Mucosa of descending colon (tissue), 3 donors: ENCODE data around the gene NEGR1. TPM values are rescaled to one million over a fixed set of nuclear protein-coding genes. Genes with fewer than 3 reads are reported as not detected.

ENCODE experiments used
- ATAC-seq: fragments of 200-7000 bp; cut with Tn5 transposase; one replicate; pipeline ENCODE4 v1.9.1; 2020; ENCODE audit warnings: mild to moderate bottlenecking, moderate library complexity
- DNase-seq, 3 donors: peaks; one replicate each; pipeline ENCODE4 v3.0.0-alpha.2; 2020
- H3K36me3 ChIP-seq: fragments of 200-600 bp; one replicate; pipeline ENCODE4 v1.8.0; 2021; ENCODE audit warnings: low read depth, mild to moderate bottlenecking
- H3K4me1 ChIP-seq: fragments of 200-600 bp; one replicate; pipeline ENCODE4 v1.8.0; 2021; ENCODE audit warnings: low read depth, mild to moderate bottlenecking
- H3K4me3 ChIP-seq: fragments of 200-600 bp; one replicate; pipeline ENCODE4 v1.8.0; 2021; ENCODE audit warnings: mild to moderate bottlenecking
- H3K9me3 ChIP-seq: fragments of 200-600 bp; one replicate; pipeline ENCODE4 v1.8.0; 2021; ENCODE audit warnings: mild to moderate bottlenecking
- CTCF ChIP-seq: fragments of 200-600 bp; IDR thresholded peaks from one replicate; pipeline ENCODE4 v1.8.0; 2022; ENCODE audit warnings: antibody characterized with exemption, mild to moderate bottlenecking
- intact Hi-C, 2 donors: fragments of 100-400 bp; cut with DNase I in 1 of 2; cut with micrococcal nuclease in 1 of 2; formaldehyde crosslinking; loops; one replicate each; pipeline versions ENCODE4 v1.11.0 to v1.11.1; 2022; cut with DNase I, micrococcal nuclease
- total RNA-seq, 3 donors: library from RNA; stranded (reverse); fragmentation: NEBNext Ultra II Directional in 2 of 3; extraction: Animal tissue kit (Norgen Biotek cat#: 25700) in 2 of 3; gene quantifications; one replicate each; pipeline versions ENCODE4 v1.2.1 to v1.2.4, GENCODE V29; 2021 to 2023
- donor health status: DM: no; HTN: no; CAD: no; lungs with moderate emphysema.
- donor health status: DM: no; HTN: no; CAD: no.
- donor health status: DM: no; HTN: yes; CAD: no.

Gene NEGR1
- total RNA-seq, 3 donors from 2014 or later: 2.3 to 47.9 (median 8.0) TPM

- DNase-seq (no peak), ATAC-seq (no peak)
- no peak for TF ChIP-seq CTCF
- intact Hi-C loops: no loop called here
- Histone ChIP-seq H3K9me3 (no peaks in the 10 kb centered on the region), H3K36me3 (no peaks in the 10 kb centered on the region), H3K4me1 (no peaks in the 10 kb centered on the region), H3K4me3 (no peak overlapping the region)
These were observed 160.0 kb downstream of the NEGR1 start for GRCh38 chr1:72122099-72122880.

DNA sequence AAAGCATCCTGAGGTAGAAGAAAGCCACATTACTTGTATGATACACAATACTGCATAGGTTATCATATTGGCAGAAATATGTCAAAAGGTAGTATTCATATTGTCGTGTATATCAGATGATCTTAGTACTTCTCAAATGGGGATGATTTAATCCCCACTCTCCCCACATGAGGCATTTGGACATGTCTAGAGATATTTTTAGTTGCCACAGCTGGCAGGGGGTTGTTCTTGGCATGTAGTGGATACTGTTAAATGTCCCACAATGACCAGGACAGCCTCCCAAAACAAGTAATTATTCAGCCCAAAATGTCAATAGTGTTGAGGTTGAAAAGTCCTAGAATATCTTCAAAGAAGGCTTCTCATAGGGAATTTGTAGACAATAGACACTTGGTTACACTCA is 162.8 kb downstream of the NEGR1 start:
- intact Hi-C loops: no loop called here
- TF ChIP-seq CTCF: no peak
- ATAC-seq (no peak), DNase-seq (no peak)
- Histone ChIP-seq H3K9me3 (no peaks in the 10 kb centered on the region), H3K4me1 (no peaks in the 10 kb centered on the region), H3K36me3 (no peaks in the 10 kb centered on the region), H3K4me3 (no peak overlapping the region)

GRCh38 chr1:72117621-72118020 is 164.7 kb downstream of the NEGR1 start:
- DNase-seq (no peak), ATAC-seq (no peak)
- no peak overlapping the region for H3K4me3 ChIP-seq
- no peaks in the 10 kb centered on the region for H3K36me3 ChIP-seq
- H3K9me3 ChIP-seq: no peaks in the 10 kb centered on the region
- H3K4me1 ChIP-seq: no peaks in the 10 kb centered on the region
- TF ChIP-seq CTCF: no peak
- intact Hi-C loops: no loop called here

DNA sequence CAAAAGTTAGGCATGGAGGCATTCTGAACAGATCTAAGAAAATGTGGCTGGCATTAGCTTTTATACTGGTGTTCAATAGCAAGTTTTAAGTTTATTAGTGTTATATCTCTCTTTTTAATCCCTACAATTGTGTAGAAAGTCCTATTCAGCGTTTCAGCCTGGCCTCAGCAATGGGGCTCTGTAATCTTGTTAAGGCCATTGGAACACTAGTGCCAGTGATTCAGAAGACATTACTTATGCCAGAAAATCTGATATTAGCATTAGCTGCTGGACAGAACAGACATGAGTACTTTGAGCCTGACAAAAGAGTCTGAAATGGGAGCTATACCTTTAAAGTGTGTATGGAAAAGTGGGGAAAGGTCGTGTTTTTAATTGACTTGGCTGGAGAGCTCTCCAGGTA is 167.0 kb downstream of the NEGR1 start:
- H3K4me3 ChIP-seq: no peak overlapping the region
- H3K4me1 ChIP-seq: no peaks in the 10 kb centered on the region
- ATAC-seq: no peak
- intact Hi-C loops: no loop called here
- no peaks in the 10 kb centered on the region for H3K36me3 ChIP-seq
- DNase-seq: no peak
- TF ChIP-seq CTCF: no peak
- no peaks in the 10 kb centered on the region for H3K9me3 ChIP-seq

GRCh38 chr1:72111662-72112061 is 170.7 kb downstream of the NEGR1 start:
- H3K4me1 ChIP-seq: no peaks in the 10 kb centered on the region
- no peak for ATAC-seq
- H3K4me3 ChIP-seq: no peak overlapping the region
- TF ChIP-seq CTCF: no peak
- no peaks in the 10 kb centered on the region for H3K36me3 ChIP-seq
- no peak for DNase-seq
- no peaks in the 10 kb centered on the region for H3K9me3 ChIP-seq
- intact Hi-C loops: no loop called here
